Activated CD4-positive, alpha-beta T cell treated with anti-CD3 and anti-CD28 coated beads, Interleukin-2, amount 50 U/mL, for 48 hours (primary cell): ENCODE results near the gene BRAP.
A peak's percentile ranks its signal among the peaks of the same experiment; 100 is the strongest.
"Not testable (repeated sequence)": the region's sequence is repeated elsewhere in the genome, so short reads cannot be mapped to it uniquely, and the experiment has no call there.

Experiments used
- DNase-seq, 2 experiments: peaks; one replicate each; pipeline ENCODE4 v3.0.0-alpha.2; 2020

BRAP gene

GRCh38 chr12:111605911-111606766 is 79.6 kb downstream of the BRAP start:
- DNase-seq: no peak

DNA sequence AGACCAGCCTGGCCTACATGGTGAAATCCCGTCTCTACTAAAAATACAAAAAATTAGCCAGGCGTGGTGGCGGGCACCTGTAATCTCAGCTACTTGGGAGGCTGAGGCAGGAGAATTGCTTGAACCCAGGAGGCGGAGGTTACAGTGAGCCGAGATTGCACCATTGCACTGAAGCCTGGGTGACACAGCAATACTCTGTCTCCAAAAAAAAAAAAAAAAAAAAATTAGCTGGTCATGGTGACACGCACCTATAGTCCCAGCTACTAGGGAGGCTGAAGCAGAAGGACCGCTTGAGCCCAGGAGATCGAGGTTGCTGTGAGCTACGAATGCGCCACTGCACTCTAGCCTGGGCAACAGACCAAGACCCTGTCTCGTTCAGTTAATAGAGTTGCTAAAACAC is 82.9 kb downstream of the BRAP start:
- DNase-seq: not testable (repeated sequence)

DNA sequence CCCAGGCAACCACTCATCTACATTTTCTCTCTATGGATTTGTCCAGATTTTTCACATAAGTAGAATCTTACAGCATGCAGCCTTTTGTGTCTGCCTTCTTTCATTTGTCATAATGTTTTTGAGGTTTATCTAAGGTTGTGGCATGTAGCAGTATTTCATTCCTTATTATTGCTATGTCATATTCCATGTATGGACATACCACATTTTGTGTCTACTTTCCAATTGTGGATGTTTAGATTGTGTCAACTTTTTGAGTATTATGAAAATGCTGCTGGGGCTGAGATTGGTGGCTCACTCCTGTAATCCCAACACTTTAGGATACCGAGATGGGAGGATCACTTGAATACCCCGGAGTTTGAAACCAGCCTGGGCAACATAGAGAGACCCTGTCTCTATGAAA is 83.4 kb downstream of the BRAP start:
- no peak for DNase-seq

DNA sequence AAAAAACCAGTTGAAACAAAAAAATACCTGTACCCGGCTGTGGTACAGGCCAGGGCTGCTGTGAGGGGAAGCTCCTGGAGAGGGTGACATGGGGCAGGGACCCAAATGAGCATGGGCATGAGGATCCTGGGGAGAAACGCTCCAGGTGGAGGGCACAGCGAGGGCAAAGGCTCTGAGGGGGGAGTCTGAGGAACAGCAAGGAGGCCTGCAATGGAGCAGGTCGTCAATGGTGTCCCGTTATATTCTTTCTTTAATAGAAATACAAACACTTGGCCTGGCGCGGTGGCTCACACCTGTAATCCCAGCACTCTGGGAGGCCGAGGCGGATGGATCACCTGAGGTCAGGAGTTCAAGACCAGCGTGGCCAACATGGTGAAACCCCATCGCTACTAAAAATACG is 84.8 kb downstream of the BRAP start:
- not testable (repeated sequence) for DNase-seq

DNA sequence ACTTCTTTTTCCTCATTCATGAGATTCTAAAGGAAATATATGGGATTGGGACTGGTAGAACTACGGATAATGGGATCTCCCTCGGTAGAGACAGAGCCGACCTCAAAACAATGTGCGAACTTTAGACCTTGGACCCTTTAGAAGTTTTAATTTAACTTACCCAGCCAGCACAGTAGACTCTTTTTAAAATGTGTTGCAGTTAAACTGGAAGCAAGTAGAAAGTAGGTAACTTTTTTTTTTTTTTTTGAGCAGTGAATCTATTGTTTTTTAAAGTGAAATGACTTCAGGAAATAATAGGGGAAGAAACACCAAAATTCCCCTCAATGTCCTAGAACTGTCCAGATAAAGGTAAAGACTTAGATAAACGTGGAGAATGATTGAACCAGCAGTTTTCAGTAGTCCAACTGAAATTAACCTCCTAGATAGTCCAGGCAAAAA is 85.5 kb downstream of the BRAP start:
- no peak for DNase-seq

DNA sequence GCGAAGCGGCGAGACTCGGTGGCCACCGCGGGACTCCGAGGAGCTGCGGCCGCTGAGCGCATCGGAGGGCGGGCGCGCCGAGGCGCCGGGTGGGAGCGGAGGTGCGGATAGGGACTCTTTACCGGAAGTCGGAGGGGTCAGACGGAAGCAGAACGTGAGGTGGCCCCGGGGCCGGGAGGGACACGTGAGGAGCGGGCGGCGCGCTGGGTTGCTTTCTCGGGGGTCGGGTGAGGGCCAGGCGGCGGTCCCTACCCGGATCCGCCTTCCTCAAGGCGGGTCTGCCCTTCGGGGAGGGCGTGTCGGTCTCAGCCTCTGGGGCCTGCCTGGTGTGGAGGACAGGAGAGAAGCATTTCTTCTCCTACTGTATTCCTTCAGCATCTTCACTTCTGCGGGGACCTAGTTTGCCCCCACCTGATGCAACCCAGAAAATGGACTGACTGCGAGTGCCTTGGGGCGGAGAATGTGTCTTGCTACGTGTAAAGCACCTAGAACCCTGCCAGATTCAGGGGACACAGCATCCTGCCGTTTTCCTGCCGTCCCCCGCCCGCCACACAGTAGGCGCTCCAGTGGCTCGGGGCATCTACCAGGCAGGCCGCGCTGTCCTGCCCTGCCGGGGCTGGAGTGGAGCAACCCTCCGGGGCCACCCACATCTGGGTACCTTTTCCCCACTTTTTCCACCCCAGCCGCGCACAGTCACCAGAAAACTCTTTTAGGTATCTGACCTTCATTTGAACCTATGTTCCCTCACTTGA is 86.1 kb downstream of the BRAP start:
- DNase-seq: peak; percentile 85 to 90

DNA sequence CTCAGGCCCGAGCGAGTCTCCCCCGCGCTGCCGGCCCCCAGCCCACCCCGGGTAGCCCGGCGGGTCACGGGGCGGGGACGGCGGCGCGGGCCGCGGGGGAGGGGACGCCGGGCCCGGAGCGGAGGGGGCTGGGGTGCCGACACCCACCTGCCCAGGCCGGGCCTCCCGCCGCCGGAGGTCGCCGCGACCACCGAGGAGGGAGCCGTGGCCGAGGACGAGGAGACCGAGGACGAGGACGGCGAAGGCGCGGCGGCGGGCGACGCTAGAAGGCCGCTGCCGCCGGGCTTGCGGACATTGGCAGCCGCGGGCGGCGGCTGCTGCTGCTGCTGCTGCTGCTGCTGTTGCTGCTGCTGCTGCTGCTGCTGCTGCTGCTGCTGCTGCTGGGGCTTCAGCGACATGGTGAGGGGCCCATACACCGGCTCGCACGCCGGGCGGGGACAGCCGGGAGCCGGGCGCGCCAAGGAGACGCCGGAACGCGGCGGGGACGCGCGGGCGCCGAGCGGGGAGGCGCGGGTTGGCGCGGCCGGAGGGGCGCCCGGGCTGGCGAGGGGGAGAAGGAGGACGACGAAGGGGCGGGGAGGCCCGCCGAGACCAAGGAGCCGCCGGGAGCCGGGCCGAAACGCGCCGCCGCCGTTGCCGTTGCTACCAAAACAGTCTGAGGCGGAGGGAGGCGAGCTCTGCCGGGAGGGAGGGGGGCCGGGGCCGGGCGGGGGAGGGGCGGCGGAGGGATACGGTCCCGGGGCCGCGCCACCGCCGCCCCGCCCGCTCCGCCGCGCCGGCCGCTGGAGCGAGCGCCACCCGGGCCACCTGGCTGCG is 86.9 kb downstream of the BRAP start, which contains the start of gene ATXN2:
ATXN2 (minus strand) TSS at position 679 of the 816 bp plus-strand sequence; CDS start at position 398, 281 bp downstream.
- DNase-seq: peak; percentile 65 to 67

DNA sequence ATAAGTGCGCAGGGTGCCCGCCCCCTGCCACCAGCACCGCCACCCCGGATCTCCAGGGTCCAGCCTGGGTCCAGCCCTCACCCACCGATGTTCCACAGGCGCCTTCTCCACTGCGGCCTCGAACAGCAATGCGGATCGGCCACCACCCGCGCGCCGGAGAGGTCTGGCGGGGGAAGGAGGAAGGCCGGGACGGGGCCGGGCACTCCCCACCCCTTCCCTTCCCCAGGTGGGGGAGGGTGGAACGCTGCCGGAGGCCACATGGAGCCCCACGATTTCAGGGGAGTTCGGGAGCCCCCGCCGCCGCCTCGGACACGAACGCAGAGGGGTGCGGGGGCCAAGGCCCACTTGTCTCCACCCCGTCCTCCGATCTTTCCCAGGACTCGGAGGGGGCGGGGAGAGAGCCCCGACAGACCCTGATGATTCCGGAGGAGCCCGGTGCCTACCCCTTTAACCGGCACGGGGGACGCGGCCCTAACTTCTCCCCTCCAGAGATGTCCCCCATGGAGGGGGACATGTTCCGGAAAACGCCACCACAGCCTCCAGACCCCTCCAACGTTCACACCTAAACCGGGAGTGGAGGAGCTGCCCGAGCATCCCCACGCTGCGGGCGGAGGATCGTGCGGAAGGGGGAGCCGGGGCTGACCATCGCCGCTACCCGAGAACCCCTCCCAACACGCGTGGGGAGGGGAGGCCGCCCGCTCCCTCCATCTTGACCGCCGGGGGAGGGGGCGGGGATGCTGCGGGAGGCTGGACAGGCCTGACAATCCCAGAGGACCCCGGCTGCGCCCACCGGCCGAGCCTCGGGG is 87.7 kb downstream of the BRAP start:
- DNase-seq: peak; percentile 41 to 47

- DNase-seq: peak; percentile 19 to 34
Observed at GRCh38 chr12:111596985-111597830, 88.5 kb downstream of the BRAP start.

- DNase-seq: not testable (repeated sequence)
Observed at GRCh38 chr12:111595341-111595835, 90.4 kb downstream of the BRAP start.
